ENCODE measurements around the gene KCNJ15. TPM values are rescaled to one million over a fixed set of nuclear protein-coding genes. Genes with fewer than 3 reads are reported as not detected.

Gene KCNJ15
- total RNA-seq, 4 donors from 2014 or later, result 0.14 to 0.16 TPM; not detected in 2

DNA sequence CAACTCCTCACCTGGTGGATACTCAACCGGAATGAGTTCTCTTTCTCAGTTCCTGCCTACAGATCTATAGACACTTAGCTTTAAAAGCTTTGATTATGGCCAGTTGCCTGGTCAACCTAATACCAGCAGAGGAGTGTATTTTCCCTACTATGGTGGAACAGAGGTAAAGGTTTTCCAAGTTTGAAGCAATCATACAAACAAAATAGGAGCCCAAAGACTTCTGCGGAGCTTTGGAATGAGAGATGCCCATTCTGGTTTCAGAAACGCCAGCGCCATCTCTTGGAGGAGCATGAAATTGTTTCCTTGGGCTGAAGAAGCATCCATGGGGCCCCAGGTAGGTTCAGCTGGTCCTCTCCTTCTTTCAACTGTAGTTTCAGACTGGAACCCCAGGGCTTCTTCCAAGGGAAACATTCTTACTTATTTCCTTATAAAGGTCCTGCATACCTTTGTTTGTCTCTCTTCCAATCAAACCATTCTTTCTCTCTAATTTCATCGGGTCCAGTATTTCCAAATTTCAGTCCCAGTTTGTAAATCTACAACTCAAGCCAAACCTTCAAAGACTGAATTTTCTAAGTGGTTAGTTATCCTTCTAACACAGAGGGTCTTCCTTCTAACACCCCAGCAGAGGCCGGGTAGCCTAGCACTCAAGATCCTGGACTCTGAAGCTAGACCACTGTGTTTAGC, 95.9 kb downstream of the KCNJ15 start:
- Histone ChIP-seq H3K4me3 (no peak overlapping the region), H3K36me3 (no peaks in the 10 kb centered on the region), H3K4me1 (peaks cover 0 to 9% (median 2%) of the 10 kb centered on the region in 4 donors), H3K27me3 (peaks cover 24% of the 10 kb centered on the region), H3K27ac (no peak overlapping the region), H3K9me3 (no peaks in the 10 kb centered on the region)
- intact Hi-C loops (cut with DNase I; ENCODE audit: low total_unique reads) (loop anchor here (5.0 kb wide), 1 partner anchor 130 kb away; no protein-coding TSS in a partner anchor), in situ Hi-C loops (cut with MboI; ENCODE audit: low pct_ligation_motif_present in 1 of 4, low pct_unique_long_range_greater_than_20kb in 1 of 4, low sequenced_read_pairs in 3 of 4) (loop anchor here (5.0 to 25.0 kb wide), 7 partner anchors 138 to 665 kb away; no protein-coding TSS in a partner anchor)
- DNase-seq, result peak; percentile 59
- TF ChIP-seq, protein P1, sequence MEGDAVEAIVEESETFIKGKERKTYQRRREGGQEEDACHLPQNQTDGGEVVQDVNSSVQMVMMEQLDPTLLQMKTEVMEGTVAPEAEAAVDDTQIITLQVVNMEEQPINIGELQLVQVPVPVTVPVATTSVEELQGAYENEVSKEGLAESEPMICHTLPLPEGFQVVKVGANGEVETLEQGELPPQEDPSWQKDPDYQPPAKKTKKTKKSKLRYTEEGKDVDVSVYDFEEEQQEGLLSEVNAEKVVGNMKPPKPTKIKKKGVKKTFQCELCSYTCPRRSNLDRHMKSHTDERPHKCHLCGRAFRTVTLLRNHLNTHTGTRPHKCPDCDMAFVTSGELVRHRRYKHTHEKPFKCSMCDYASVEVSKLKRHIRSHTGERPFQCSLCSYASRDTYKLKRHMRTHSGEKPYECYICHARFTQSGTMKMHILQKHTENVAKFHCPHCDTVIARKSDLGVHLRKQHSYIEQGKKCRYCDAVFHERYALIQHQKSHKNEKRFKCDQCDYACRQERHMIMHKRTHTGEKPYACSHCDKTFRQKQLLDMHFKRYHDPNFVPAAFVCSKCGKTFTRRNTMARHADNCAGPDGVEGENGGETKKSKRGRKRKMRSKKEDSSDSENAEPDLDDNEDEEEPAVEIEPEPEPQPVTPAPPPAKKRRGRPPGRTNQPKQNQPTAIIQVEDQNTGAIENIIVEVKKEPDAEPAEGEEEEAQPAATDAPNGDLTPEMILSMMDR (IDR thresholded peaks at IDR 0.05), result peak; percentile 56 to 79 (median 69)
- TF ChIP-seq EP300 (IDR thresholded peaks at IDR 0.05; ENCODE audit: low read depth) (no peak), POLR2AphosphoS5 (IDR thresholded peaks at IDR 0.05) (no peak), POLR2A (IDR thresholded peaks at IDR 0.05) (no peak)
- 30 to 48% methylated on average over 4 to 6 of the region's 6 CpGs for WGBS, 2 donors (ENCODE audit: low coverage in 1 of 2)

- no peak overlapping the region for H3K27ac ChIP-seq
- WGBS, 2 donors (ENCODE audit: low coverage in 1 of 2), result 95 to 100% methylated on average over 2 to 10 of the region's 10 CpGs
- TF ChIP-seq EP300 (IDR thresholded peaks at IDR 0.05; ENCODE audit: low read depth), result no peak
- TF ChIP-seq POLR2A (IDR thresholded peaks at IDR 0.05), result no peak
- no peak for DNase-seq
- no peaks in the 10 kb centered on the region for H3K36me3 ChIP-seq
- intact Hi-C loops (cut with DNase I; ENCODE audit: low total_unique reads), result loop anchor here (5.0 kb wide), 1 partner anchor 132 kb away; no protein-coding TSS in a partner anchor
- H3K4me1 ChIP-seq, result peaks cover 0 to 9% (median 2%) of the 10 kb centered on the region in 4 donors
- H3K27me3 ChIP-seq, result peaks cover 19% of the 10 kb centered on the region
- in situ Hi-C loops (cut with MboI; ENCODE audit: low pct_ligation_motif_present in 1 of 4, low pct_unique_long_range_greater_than_20kb in 1 of 4, low sequenced_read_pairs in 3 of 4), result loop anchor here (5.0 to 25.0 kb wide), 7 partner anchors 139 to 667 kb away; no protein-coding TSS in a partner anchor
- no peak overlapping the region for H3K4me3 ChIP-seq
- no peaks in the 10 kb centered on the region for H3K9me3 ChIP-seq
Observed at GRCh38 chr21:38354231-38354630, 97.4 kb downstream of the KCNJ15 start.

DNA sequence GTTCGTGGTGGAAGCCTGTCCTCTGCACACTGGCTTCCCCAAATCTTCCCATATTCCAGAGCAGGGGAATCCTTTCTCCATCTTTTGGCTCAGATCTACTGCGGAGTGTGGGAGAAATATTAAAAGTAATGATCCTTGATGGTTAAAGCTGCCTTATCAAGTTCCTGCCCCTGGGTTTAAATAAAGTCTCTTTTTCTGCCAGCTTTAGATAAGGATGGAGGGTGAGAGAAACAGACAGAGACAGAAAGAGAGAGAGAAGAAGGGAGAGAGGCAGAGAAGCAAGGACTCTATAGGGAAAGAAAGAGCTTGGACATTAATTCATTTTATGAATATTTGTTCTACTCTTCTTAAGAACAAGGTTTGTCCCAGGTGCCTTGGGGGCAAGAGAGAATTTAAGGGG, 98.0 kb downstream of the KCNJ15 start:
- Histone ChIP-seq H3K4me1 (peaks cover 0 to 9% (median 2%) of the 10 kb centered on the region in 4 donors), H3K9me3 (no peaks in the 10 kb centered on the region), H3K27me3 (peaks cover 19% of the 10 kb centered on the region), H3K27ac (no peak overlapping the region), H3K4me3 (no peak overlapping the region), H3K36me3 (no peaks in the 10 kb centered on the region)
- in situ Hi-C loops (cut with MboI; ENCODE audit: low pct_ligation_motif_present in 1 of 4, low pct_unique_long_range_greater_than_20kb in 1 of 4, low sequenced_read_pairs in 3 of 4), result loop anchor here (5.0 to 25.0 kb wide), 7 partner anchors 140 to 667 kb away; no protein-coding TSS in a partner anchor
- DNase-seq, result no peak
- intact Hi-C loops (cut with DNase I; ENCODE audit: low total_unique reads), result loop anchor here (5.0 kb wide), 1 partner anchor 132 kb away; no protein-coding TSS in a partner anchor
- TF ChIP-seq, protein P1 (IDR thresholded peaks at IDR 0.05), result no peak
- TF ChIP-seq EP300 (IDR thresholded peaks at IDR 0.05; ENCODE audit: low read depth), result no peak
- TF ChIP-seq POLR2A (IDR thresholded peaks at IDR 0.05), result no peak
- TF ChIP-seq POLR2AphosphoS5 (IDR thresholded peaks at IDR 0.05), result no peak
- WGBS, 2 donors (ENCODE audit: low coverage in 1 of 2), result 72 to 100% methylated on average over 1 to 2 of the region's 2 CpGs

DNA sequence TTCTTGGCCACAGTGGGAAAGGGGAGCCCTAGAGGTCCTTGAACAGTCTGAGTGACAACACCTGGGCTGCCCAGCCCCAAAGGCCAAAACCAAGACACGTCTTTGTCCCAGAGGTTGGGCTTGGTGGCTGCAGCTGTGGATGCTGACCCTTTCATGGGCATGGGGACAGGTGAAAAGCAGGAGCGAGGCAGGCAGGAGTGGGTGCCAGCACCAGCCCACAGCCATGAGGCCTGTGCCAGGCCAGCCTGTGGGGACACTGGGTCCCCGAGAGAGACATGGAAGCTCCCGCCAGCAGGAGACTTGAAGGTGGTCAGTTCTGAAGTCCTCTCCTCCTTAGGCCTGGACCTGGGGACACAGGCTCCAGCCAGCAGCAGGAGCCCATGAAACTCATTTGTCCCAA, 98.6 kb downstream of the KCNJ15 start:
- TF ChIP-seq POLR2AphosphoS5 (IDR thresholded peaks at IDR 0.05) (no peak), EP300 (IDR thresholded peaks at IDR 0.05; ENCODE audit: low read depth) (no peak), POLR2A (IDR thresholded peaks at IDR 0.05) (no peak)
- TF ChIP-seq, protein P1 (IDR thresholded peaks at IDR 0.05), result no peak
- H3K27me3 ChIP-seq, result peaks cover 19% of the 10 kb centered on the region
- H3K4me1 ChIP-seq, result peaks cover 0 to 9% (median 2%) of the 10 kb centered on the region in 4 donors
- in situ Hi-C loops (cut with MboI; ENCODE audit: low pct_ligation_motif_present in 1 of 4, low pct_unique_long_range_greater_than_20kb in 1 of 4, low sequenced_read_pairs in 3 of 4) (loop anchor here (10.0 to 25.0 kb wide), 3 partner anchors 141 to 668 kb away; no protein-coding TSS in a partner anchor), intact Hi-C loops (cut with DNase I; ENCODE audit: low total_unique reads) (no loop called here)
- H3K4me3 ChIP-seq, result no peak overlapping the region
- no peak overlapping the region for H3K27ac ChIP-seq
- DNase-seq, result no peak
- no peaks in the 10 kb centered on the region for H3K36me3 ChIP-seq
- 74 to 100% methylated on average over 3 to 4 of the region's 4 CpGs for WGBS, 2 donors (ENCODE audit: low coverage in 1 of 2)
- H3K9me3 ChIP-seq, result no peaks in the 10 kb centered on the region

All from transverse colon (tissue), 4 donors.